HG03342 (cell line): ENCODE results near the gene CA10.

ENCODE experiments used
- ATAC-seq: cut with Tn5 transposase; IDR thresholded peaks from one replicate; pipeline ENCODE4 v1.9.1; 2021; ENCODE audit warnings: mild to moderate bottlenecking, moderate library complexity; ENCODE audit not compliant: unreplicated experiment

Gene CA10

DNA sequence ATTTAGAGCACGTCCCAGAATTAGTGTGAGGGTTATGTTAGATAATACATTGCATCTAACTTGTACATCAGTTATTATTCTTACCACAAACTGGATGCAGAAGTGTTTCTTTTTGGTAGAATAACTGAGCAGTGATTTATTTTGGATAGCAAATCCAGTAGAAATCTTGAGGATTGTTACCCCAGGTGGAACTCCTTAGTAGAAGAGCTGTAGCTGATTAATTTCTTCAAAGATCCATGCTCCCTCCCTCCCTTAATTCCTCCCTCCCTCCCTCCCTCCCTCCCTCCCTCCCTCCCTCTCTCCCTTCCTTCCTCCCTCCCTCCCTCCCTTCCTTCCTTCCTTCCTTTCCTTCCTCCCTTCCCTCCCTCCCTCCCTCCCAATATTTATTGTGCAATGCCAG, 337.7 kb downstream of the CA10 start:
- no peak for ATAC-seq

DNA sequence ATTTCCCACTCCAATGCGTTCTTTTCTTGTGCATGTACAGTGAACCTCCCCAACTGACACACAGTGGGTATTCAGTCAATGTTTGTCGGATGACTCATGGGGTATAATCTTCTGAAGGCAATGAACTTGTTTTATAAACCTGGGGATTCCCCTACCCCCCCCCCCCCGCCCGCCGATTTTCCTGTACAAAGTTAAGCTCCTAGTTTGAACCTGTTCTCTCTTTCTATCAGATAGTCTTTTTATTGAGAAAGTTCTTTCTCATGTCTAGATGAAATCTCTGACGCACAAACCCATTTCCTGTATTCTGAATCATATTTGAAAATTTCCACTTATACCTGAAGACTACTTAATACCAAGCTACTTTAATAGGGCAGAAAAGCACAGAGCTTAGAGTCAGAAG, 338.3 kb downstream of the CA10 start:
- ATAC-seq = no peak

DNA sequence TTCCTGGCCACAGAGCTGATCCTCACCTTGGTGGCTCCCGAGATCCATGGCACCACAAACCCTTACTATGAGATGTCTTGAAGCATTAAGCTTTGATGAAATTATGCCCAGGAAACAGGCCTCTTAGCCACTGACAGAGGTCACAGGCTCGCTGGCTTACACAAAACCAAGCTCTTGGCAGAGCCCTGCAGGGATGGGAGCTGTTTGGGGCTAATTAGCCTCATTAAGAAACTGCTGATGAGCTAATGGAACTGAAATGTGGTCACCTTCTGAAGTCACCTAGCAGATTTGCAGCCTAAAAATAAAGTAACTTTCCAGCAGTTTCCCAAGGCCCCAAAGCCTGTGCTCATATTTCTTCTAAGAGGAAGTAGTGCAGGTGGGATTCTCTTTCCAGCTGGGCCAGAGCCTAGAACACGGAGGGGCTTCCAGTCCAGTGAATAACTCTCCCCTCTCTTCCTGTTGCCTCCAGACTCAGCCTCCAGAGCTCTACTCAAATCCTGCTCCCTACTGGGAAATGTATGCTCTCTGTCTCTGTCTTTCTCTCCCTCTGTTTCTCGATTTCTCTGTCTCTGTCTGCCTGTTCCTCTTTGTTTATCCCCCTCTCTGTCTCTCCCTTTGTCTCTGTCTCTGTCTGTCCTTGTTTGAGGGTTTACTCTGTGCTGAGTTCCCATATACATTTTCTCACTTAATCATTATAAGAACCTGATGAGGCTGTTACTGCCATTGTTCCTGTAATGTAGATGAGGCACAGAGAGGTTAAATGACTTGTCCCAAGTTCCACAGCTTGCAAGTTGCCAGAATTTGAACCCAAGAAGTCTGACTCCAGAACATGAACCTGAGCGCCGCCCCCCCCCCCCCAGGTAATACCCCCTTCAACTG, 338.9 kb downstream of the CA10 start:
- ATAC-seq = no peak

DNA sequence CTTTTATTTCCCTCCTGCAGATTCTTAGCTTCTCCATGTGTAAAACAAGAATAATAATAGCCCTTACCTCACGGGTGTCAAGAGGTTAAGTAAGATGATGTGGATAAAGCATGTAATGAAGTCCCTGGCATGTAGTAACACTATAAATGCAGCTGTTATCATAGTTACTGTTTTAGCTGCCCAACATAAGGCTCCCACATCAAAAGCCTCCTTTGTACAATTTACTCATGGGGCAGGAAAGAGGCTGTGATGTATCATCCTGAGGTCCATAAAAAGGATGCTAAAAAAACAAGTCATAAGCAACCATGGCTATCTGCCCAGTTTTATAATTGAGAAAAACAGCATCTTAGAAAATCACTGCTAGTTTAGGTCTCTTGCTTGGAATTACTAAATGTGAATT, 339.7 kb downstream of the CA10 start:
- no peak for ATAC-seq

DNA sequence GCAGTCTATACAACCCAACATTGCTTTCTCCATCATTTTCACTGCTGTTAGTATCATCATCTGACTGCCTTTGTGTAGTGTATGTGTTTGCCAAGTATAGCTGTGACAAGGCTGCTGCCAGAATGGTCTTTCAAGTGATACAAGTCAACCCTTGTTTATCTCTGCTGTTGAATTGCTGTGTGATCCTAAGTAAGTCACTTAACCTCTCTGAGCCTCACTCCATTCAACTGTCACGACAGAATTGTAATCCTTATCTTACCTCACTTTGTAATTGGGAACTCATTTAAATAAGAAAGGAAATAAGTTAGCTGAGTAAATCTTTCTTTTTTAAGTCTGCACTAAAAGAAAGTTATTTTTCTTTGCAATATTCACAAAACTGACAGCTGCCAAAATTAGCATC, 340.6 kb downstream of the CA10 start:
- no peak for ATAC-seq

DNA sequence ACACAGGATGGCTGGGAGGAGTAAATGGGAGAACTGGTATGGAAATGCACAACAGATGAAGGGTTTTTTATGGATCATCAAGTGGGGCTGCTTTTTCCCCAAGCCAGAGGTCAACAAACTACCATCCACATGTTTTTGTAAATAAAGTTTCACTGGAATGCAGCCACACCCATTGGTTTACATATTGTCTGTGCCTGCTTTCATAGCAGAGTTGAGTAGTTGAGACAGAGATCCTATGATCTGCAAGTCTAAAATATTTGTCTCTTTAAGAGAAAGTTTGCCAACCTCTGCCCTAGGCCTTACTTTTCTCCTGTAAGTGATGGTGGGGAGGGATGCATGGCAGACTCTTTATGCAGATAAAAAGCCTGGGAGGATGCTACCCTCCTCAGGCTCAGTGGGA, 341.4 kb downstream of the CA10 start:
- no peak for ATAC-seq

DNA sequence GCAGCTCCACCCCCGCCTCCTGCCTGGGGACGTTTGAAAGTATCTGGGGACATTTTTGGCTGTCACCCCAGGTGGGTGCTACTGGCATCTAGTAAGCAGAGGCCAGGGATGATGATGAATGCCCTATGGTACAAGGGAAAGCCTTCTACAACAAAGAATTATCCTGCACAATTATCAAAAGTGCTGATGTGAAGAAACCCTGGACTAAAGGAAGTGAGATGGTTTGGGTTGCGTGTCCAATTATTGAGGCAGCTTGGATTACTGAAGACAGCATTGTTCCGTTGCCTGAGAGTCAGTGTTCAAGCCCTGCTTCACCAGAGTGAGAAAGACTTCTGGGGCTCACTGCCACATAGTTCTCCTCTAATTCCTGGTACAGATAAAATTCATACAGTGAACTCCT, 343.4 kb downstream of the CA10 start:
- no peak for ATAC-seq

DNA sequence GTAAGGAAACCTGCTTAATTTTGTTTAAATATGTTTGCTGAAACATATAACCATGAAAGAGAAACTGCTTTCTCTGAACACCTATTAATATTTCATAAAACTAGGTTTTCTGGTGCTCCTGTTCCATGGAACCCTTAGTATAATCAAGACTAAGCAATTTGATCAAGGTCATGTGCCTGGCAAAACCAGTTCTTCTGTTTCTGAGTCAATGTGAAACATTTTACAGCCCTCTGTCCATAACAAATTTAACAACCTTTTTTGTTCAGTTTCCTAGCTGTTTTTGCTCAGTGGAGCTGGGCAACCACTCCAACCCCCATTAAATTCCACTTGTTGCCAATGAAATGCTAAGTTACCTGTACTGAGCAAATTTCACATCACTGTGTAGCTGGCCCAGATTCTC, 344.0 kb downstream of the CA10 start:
- no peak for ATAC-seq

DNA sequence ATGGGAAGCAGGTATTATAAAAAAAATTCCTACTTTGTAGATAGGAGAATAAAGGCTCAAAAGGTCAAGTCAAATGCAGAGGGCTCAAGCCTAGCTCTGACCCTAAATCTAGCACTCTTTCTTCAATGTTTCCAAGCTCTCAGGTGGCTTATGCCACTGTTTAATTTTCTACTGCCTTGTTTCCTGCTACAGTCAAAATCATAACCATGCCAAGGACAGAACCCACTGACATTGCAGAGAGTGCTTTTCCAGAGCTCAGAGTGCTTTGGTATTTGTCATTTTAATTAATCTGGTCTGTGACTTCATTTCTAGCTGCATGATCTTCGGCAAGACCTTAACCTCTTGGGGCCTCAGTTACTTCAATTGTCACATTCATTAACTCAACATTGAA, 344.7 kb downstream of the CA10 start:
- no peak for ATAC-seq

DNA sequence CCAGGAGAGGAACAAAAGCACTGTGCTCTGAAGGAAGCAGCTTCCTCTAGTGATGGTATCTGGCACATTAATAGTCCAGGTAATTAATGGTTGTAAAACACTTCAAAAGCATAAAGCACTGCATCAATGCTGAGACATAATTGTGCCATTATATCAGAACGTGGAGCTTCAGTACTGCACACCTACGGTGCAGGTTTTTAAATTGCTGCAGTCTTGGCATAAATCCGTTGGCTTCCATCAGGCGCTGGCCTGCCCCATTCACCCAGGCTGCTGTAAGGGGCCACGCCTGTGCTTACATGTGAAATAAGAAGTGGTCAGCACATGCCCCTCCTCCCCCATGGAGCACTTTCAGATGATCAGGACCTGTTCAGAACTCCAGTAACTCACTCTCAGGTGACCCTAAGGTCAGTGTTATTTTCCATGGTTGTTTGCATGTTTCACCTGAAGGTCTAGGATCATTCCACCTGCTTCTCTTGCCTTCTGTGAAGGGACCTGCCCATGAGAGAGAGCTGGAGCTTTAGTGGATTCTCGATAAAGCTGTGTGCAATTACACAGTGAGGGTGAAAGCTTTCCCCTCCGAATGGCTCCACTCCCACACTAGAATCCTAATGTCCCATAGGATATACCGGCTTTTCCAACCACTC, 345.3 kb downstream of the CA10 start:
- ATAC-seq = no peak

DNA sequence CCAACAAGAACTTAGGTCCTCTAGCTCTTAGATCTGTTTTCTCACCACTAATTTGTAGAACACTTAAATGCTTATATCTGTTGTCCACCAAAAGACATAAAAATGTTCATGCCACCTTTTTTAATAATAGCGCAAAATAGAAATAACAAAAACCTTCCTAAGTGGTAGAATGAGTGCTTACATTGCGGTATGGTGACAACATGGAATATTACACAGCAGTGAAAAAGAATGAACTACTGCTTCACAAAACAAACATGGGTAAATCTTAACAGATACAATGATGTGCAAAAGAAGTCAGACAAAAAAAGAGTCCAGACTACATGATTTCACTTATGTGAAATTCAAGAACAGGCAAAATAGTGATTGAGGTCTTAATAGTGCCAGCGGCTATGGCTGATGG, 351.1 kb downstream of the CA10 start:
- no peak for ATAC-seq

DNA sequence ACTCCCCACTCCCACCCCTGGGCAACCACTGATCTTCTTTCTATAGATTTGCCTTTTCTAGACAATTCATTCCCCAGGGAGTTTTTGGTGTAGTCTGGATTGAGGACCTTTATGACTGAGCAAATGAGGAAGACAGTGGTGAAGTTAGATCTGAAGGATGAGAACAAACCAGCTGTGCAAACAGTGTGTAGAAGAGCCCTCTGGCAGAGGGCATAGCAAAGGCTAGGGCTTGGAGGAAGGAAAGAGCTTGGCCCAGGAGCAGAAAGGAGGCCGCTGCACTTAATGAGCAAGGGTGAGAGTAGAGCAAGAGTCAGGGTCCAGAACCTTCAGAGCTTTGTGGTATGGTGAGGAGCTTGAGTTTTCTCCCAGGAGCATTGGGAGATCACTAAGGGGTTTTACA, 352.7 kb downstream of the CA10 start:
- no peak for ATAC-seq

DNA sequence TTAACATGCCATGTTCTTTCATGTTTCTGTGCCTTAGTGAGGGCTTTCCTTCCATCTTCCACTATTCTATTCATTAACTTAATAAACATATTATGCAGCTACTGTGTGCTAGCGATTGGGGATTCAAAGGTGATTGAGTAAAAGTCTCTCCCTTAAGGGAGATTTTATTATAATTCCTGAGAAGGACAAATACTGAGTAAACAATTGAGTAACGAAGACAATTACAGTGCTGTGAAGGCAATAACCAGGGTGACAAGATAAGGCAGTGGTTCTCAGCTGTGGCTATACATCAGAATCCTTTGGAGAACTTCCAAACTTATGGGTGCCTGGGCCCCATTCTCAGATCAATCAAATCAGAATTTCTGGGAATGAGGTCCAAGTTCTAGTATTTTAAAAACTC, 353.3 kb downstream of the CA10 start:
- ATAC-seq = no peak

DNA sequence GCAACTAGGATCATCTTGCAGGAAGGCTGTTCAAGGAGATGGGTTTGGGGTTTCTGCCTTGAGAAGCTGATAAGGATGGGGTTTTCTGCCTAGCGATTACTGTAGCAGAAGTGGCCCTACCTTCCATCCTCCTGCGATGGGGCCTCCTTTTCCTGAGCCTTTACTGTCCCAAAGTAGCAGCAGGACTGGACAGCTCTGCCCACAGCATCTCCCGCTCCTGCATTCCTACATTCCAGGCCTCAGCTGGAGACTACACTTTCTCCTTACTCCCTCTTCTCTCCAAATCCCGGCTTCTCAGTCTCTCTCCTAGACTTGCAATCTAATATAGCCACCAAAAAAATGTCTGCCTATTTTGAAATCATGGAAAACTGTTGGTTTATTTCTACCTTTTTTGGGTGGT, 355.4 kb downstream of the CA10 start:
- no peak for ATAC-seq

DNA sequence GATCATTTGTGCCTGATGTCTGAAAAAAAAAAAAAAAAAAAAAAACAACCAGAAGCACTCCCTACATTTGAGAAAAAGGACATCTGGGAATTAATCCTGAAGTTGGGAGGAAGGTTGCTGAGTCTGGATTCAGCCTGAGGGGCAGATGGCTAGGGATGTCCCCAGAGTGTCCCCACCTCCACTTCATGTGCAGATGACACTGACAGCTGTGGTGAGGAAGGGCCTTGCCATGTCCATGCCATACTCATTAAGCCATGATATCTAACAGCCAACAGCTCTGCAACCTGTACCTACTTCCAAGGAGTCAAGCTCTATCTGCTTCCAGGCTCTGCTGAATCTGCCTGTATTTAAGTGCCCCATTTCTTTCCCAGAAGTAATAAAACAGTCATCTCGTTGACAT, 356.0 kb downstream of the CA10 start:
- no peak for ATAC-seq

DNA sequence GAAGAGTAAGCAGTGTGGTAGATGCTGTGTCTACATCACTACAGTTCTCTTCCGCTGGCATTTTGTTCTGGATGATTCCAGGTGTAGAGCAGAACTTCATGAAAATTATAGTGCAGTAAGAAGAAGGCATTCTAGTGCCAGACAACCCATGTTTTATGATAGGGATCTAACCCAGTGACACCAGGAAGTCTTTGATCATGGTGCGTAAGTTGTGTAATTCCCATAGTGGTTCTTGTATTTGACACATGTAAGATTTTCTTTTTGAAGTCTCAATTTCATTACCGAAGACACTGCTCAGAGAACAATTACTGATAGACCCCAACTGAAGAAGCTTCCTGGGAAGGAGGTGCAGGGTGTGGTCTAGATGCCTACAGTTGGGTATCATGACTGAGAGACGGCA, 356.9 kb downstream of the CA10 start:
- no peak for ATAC-seq

DNA sequence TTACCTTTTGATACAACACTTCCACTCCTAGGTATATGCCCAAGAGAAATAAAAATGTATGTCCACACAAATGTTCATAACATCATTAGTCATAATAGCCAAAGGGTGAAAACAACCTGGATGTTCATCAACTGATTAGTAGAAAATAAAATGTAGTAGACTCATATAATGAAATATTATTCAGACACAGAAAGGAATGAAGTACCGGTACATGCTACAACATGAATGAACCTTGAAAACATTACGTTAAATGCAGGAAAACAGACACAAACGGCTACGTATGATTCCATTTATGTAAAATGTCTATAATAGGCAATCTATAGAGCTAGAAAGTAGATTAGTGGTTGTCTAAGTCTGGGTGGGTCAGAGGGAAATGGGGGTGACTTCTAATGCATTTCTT, 358.5 kb downstream of the CA10 start:
- no peak for ATAC-seq

DNA sequence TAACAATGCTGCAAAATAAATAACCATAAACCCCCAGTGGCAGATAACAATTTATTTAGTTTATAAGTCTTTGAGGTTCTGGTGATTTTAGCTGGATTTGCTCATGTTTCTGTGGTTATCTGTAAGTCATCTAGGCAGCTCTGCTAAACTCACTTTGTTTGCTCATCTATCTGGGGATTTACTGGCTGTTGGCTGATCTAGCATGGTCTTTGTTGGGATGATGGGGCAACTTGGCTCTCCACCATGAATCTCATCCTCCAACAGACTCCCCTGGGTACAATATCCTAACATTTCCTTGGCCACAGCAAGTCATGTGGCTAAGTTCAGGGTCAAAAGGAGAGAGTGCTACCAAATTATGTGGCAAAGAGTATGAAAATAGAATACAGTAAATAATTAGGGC, 359.3 kb downstream of the CA10 start:
- no peak for ATAC-seq

DNA sequence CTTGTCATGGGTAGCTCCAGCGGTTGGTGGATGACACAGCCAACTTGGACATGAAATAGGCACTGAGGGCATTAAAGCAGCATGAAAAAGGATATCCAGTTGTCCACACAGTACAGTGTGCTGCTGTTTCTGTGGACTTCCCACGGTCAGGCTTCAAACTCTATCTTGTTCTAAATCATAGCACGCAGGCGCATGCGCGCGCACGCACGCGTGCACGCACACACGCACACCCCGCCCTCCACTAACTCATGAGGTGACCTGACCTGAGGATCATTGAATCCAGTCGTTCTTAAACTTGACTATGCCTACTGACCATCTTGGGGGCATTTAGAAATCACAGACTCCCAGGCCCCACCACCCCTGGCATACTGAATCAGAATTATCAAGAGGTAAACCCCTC, 361.4 kb downstream of the CA10 start:
- no peak for ATAC-seq

DNA sequence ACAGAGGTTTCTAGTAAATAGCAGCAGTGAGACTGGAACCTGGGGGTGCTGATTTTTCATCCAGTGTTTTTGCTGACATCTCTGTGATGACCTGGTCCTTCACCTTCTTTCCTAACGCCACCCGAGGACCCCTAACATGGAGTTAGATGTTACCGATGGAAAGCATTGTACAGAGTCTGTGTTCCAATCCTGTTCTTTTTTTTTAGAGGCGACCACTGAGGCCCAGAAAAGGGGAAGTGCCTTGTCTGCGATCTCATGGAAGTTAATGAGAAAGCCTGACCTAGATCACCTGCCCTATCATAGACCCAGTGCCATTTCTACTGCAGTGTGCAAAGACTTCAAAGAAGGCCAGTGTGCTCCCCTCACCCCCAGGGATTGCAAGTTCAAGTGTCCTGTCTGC, 362.5 kb downstream of the CA10 start:
- ATAC-seq = no peak

DNA sequence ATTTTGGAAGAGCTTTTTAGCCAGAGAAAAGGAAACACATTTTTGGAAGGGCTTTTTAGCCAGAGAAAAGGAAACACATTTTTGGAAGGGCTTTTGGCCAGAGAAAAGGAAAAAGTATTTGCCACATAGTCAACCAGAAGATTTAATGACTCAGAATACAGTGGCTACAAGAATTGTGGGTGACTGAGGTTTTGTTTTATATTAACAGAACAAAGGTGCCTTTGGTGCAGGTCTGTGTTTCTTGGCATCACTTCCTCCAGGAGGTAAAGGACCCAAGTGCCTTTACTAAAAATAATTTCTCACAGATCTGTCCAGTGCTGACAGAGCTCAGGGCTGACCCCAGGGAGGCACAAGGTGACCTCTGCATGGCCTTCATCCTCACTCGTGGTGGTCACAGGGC, 363.1 kb downstream of the CA10 start:
- no peak for ATAC-seq

DNA sequence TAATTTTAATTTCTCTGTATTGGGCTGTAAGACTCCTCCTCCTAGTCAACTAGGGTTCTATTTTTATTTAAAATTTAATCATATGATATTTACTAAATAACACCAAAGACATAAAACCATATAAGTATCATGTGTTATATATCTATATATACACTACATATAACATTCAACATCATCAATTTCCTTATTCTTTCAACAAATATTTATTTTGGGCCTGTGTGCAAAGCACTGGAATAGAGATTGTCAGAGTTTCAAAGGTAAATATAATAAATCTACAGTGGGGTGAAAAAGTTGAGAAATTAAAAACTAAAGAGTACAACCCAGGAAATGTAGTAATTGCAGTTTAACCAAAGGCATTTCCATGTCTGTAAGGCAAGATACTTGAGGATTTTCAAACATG, 364.0 kb downstream of the CA10 start:
- ATAC-seq = no peak

DNA sequence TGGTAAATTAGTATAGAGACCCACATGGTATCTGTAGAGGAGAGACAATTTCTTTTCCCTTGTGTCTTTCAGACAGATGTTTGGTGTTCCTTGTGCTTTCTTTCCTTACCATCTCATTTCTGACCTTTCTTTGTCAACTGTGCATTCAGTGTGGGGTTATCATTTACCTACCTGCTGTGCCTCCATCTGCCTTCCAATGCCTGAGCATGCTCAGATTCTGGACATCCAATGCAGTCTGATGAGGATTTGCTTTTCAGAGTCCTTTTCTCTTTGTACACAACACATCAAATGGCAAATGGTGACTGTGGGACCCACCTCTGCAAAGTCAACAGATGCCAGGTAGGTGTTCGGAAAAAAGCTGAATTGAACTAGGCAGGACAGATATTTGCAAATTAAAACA, 364.8 kb downstream of the CA10 start:
- no peak for ATAC-seq
